ENCODE results near the gene RASGRP3.

The RASGRP3 gene

DNA sequence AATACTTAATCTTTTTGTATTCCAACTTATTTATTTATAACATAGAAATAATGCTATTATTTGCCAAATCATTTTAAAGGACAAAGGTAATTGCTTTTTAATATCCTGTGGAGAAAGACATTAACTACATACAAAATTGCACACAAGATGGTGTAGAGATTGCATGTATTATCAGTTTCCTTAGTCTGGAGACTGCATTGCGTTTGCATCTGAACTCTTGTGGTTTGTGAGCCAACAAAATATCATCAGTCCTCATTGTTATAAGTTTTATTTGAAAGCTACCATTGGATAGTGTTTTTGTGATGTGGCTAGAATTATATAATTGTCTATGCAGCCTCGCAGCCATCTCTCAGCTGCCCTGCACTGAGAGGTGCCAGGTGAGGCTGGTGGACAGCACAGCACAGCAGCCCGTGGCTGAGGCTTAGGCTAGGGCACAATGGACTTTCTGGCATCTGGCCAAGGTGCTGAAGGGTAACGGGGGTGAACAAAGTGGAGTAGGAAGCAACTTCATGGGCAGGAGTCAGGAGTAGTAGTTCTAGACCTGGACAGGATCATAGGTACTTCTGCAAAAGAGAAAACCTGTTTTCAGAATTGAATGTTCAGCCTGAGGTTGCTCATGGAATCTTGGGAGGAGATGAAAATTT lies 15.1 kb downstream of the RASGRP3 start:
- no peak for DNase-seq (ENCODE audit: low spot score)

DNA sequence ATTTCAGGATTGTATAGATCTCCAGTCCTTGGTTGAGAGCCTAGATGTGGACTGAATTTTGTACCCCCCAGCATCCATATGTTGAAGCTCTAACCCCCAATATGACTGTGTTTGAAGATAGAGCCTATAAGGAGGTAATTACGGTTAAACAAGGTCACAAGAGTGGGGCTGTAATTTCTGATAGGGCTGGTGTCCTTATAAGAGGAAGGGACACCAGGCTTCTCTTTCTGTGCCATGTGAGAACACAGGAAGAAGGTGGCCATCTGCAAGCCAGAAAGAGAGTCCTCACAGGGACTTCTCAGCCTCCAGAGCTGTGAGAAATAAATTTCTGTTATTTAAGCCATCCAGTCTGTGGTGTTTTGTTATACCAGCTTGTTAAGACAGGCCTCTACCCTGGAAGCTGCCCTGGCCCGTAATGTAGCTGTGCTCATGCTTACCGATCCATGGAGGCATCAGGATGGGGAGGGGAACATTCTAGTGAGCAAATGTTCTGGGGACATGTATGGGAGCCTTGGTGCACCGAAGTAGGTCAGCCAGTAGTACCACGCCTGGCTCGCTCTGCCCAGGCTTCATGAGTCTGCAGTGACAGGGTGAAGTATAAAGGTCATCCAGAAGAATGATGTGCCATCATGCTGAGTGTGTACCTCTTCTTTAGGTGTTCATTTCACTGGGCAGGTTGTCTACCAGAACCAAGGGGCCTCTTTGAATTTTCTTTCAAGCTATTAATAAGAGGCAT lies 16.1 kb downstream of the RASGRP3 start:
- DNase-seq (ENCODE audit: low spot score): no peak

DNA sequence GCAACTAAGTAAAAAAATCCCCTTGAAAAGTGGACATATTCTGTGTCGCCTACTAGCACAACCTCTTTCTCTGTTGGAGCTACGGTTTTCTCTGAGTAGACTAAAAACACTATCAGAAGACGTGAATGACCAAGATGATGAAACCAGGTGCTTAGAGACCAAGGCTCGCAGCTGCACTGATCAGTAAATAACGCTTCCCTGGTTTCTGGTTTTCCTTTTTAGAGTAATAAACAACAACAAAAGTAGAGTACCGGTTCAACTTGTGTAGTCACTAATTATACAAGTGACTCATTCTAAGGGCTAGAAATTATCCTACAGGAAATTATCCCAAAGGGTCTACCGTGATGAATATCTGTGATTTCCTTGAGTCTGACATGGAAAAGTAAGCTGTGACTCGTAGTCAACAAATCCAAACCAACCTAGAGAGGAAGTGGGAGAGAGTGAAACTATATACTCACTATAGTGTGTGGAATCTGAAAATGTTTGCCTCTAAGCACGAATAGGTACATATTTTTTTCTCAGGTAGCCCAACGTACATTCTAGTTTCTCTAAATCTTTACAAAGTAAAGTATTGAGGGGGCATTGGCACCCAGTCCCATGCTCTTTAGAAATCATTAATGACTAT lies 17.8 kb downstream of the RASGRP3 start:
- no peak for DNase-seq (ENCODE audit: low spot score)

DNA sequence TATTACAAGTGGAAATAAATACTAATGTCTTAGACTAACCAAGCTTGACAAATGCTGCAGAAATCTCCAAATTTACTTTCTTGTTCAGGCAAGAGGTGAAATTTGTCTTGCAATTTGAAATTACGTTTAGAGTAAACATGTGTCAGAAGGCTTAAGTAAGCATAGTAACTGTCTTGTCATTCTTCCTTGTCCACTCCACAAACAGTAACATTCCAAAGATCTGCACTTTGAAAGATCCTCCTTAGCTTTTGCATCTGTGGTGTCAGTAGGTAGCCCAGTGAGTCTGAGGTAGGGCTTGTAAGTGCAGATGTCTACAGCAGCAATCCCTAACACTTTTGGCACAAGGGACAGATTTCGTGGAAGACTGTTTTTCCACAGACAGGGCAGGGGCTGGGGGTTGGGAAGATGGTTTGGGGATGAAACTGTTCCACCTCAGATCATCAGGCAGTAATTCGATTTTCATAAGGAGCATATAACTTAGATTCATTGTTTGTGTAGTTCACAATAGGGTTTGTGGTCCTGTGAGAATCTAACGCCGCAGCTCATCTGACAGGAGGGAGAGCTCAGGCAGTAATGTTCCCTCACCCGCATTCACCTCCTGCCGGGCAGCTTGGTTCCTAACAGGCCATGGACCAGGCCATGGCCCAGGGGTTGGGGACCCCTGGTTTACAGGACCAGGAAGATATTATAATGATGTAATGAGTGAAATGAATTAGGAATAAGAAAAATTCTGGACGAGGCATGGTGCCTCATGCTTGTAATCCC lies 18.6 kb downstream of the RASGRP3 start:
- DNase-seq (ENCODE audit: low spot score): no peak

DNA sequence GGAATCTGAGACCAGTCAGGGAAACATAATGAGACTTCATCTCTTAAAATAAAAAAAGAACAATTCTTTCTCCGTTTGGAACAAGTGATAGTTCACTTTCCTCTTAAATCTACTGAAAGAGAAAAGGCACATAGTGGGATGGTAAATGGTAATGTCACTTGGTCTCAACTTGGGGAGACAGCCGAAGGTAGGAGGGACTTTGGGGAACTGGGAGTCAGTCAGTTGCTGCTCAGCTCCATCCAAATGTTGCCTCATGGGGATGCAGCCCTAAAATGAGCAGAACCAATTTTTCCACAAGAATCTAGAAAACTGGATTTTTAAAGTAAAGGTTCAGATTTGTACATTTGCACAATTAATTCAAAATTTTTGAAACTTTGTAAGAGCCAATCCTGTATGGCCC lies 19.2 kb downstream of the RASGRP3 start:
- no peak for DNase-seq (ENCODE audit: low spot score)

DNA sequence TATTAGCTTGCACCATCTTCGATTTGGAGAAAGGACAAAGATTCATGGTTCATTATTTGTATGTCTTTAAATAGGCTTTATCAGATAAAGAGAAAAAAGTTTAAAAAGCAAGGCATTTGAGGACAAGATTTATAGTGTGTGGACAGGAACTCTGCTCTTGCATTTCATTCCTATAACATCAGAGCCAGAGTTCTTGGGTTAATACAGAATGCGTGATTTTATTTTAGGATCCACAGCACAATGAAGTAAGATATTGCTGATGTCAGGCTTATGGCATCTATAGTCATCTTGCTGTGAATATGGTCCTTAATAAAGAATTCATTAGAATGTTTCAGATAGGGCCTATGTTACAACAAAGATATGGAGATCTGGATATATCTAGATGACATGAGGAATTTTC lies 19.7 kb downstream of the RASGRP3 start:
- DNase-seq (ENCODE audit: low spot score): no peak

DNA sequence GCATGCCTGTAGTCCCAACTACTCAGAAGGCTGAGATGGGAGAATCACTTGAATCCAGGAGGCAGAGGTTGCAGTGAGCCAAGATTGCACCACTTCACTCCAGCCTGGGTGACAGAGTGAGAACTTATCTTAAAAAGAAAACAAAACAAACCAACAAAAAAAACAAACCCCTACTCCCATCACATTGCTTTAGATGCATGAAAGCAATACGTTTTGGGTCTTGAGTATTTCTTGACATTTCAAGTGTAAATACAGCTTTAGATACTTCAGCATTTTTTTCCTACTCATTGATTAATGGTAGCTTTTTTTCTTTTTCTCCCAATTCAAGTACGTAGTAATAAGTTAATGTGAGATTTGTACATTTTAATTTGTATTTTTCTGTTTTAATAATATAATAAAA lies 20.3 kb downstream of the RASGRP3 start:
- DNase-seq (ENCODE audit: low spot score): no peak

DNA sequence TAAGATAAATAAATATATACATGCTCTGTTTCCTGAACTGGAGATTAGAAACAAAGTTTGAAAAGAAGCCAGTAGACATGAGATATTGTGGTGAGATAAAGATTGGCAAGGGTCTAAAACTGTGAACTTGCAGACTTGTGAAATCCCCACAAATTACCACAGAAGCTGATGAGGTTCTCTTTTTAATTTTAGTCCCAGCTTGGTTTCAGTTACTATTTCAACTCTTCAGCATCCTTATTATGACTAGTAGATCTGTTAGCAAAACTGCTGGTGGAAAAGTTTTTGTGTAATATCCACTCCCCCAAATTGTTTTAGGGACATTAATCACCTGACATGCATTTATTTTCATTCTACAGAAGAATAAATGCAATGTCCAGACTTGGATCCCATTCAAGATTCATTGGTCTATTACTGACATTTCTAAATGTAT lies 20.8 kb downstream of the RASGRP3 start:
- no peak for DNase-seq (ENCODE audit: low spot score)

DNA sequence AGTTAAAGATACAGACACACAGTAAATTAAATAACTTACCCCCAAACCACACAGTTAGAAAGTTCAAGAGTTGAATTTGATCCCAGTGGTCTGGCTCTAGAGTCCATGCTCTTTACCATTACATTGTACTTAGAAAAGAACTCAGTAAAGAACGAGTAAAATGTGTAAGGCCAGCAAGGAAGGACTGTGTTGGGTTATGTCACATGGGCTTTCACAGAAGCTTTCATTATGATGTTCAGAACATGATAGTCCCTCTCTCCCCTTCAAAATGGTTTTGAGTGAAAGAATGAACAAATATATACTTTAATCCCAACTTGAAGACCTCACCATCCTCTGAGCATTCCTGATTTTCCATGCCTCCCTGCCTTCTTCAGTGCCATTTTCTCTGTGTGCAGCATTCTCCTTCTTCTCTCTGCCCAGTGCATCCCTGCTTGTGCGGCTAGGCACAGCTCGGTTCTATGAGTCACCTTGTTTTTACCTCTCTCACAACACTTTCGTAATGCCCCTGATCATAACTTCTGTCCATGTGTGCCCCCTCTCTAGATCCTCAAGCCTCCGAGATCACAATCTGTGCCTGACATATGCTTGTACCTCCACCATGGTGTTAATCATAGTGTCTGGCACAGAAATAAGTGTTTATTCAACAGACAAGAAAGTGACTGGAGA lies 22.0 kb downstream of the RASGRP3 start:
- DNase-seq (ENCODE audit: low spot score): no peak

DNA sequence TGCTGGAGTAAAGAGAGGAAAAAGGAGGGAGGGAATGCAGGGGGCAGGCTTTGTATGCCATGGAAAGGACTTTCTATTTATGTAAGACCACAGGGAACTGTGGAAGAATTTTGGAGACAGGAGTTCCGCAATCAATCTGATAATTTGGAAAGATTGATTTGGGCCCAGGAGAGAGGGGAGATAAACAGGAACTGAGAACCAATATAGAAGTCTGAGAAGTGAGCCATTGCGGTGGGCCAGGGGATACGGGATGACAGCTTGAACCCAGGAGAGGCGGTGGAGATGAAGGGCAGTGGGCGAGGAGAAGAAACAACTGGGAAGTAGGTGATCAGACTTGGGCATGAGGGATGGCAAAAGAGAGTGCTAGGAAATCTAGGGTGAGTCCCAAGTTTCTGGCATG lies 23.7 kb downstream of the RASGRP3 start:
- no peak for DNase-seq (ENCODE audit: low spot score)

DNA sequence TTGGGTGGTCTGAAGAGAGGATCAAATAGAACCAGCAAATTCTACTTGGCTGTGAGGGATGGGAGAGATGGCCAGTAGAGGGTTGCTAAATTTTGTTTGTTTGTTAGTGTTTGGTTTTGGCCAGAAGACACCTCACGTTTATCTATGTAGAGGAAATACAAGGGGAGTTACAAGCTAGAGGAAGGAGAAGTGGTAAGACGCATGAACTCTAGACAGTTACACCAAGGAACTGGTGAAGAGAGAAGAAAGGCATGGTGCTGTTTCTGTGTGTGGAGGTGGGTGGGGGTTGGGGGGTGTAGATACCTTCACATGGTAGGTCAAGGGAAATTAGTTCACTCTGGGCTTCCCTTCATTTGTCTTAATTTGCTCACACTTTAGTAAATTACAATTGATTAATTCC lies 25.6 kb downstream of the RASGRP3 start:
- no peak for DNase-seq (ENCODE audit: low spot score)

DNA sequence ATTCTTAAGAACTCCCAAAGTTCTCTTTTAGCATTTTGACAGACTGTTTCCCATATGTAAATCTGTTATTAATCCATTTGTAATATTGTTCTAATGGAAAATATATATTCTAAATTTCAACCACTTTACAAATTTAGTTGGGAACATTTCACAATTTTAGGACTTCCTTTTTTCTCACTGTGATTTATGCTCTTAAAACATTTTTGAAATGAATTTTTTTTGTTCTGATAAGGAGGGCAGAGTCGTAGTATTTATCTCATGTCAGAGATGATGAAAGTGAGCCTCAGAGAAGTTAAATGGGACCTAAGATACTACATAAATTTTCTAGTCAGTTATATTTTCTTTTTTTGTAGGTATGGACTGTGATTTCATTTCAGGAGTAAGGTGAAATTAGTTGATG lies 26.6 kb downstream of the RASGRP3 start:
- no peak for DNase-seq (ENCODE audit: low spot score)

DNA sequence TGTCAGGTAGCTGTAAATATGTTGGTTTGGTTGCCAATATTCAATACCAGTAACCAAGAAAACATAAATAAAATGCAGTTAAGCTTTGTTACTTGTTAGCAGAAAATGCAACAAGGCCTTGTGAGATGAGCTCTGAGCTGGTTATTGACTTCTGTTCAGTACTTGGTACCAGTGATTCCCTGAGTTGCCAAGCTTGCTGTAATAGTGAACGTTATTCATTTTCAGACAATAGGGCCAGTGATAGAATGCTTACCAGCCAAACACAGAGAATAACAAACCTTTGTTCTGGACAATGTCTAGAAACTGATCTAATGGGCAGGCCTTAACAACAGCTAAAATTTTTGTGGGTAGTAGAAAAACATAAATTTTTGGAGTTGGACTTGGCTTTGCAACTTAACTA lies 29.5 kb downstream of the RASGRP3 start:
- peak; percentile 1 for DNase-seq (ENCODE audit: low spot score)

DNA sequence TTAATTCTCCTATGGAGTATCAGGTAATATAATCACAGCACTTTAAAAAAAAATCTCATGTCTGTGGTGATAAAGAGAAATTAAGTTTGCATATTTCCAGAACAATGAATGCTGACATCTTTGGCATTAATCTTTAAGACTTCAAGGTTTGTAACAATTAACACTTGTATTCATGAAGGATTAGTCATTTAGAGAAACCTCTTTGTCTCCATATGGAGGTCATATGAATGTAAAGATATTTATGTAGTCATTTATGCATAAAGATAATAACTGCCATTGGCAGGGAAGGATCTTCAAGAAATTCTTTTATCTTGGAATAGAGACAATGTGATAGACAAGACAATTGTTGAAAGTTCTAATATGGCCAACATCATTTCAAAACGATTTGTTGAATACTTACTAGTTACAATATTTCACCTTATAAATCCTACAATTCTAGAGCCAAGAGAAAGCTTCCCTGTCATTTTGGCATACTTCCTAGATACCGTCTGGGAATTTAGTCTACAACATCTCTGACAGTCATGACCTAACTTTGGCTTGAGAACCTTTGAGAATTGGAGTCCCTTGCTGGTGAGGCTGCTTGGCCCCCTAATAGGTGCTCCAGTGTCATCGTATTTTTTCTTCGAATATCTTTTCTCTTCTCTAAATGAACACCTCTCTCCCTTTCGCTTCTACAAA lies 33.6 kb downstream of the RASGRP3 start:
- no peak for DNase-seq (ENCODE audit: low spot score)

DNA sequence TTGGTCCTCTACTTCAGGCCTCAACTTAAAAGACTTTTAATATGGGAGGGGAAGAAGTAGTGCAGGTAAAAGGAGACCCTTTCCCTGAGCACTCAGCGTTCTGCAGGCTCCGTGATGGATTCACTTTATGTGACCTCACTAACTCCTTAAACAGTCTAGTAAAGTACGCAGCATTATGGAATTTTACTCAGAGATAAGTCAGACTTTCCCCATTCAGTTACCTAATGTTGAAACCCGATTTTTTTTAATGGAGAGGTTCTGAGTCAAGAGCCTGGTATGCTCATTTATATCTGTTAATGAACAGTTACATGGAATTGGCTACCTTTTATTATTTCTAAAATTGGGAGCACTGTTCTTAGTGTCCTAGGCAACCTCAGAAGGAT lies 34.1 kb downstream of the RASGRP3 start:
- no peak for DNase-seq (ENCODE audit: low spot score)

DNA sequence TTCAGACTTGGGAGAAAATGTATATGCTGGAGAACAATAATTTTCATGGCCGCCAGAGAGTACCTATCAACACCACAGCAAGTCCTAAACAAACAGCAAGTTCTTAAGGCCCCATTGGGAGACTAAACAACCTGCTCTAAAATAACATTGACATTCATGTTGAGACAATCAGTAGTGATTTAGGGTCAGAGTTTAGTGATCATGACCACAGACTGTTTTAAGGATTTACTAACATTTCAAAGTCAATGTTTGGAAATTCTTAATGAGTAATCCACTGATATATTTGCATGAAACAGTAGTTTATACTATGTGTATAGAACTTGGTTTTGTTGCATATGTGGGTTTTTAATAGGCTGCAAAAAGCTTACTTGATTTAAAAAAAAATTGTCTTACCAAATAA lies 34.7 kb downstream of the RASGRP3 start:
- DNase-seq (ENCODE audit: low spot score): no peak

DNA sequence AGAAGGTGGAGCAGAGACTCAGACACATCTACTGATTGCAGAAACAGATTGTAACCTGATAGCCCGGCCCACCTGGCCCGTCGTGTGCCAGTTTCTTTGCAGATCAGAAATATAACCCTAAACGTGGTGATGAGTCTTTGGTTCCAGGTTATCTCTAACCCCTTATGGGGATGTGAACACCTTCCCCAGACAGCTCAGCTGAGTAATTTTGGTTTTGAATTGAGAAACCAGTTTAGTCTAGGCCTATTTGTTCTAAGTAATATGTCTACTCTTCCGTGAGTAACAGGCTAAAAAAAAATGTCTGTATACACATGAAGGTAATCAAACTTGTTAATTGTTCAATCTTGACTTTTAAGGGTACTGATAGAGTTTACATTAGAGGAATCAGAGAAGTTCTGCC lies 35.7 kb downstream of the RASGRP3 start:
- DNase-seq (ENCODE audit: low spot score): no peak

DNA sequence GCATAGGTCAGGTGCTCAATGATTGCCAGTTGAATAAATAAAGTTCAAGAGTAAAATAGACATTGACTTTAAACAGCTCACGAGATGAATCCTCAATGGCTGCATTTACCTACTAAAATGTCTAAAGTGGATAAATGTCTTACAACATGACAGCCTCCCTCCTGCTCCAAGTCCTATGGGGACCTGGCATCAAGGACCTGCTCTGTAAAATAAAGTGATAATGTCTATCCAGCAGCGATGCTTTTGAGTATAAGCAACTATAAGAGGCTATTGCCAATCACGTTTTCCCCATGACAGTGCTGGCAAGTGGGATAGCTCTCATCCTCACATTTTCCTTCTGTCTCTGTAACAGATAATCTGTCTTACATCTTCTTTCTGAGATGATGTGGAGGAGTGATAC lies 37.0 kb downstream of the RASGRP3 start:
- no peak for DNase-seq (ENCODE audit: low spot score)

DNA sequence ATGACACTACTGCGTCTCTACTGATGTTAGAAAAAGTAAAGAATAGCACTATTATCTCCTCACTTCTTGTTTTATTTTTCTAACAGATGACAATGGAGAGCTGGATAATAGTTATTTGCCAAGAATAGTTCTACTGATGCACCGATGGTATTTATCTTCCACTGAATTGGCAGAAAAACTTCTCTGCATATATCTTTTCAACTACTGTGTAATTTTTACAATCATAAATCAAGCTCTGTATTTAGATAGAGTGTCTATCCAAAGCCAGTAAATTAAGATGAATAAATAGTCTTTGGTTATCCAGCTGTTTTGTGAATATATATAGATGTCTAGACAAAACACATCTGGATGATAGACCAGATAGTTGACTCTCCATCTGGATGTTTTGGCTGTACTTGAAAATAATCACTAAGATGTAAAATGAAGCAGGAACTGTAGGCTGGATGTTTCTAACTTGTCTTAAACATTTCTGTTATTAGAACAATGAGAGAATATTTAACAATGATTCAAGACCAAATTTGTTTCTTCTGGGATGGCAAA lies 40.1 kb downstream of the RASGRP3 start:
- DNase-seq (ENCODE audit: low spot score): no peak

DNA sequence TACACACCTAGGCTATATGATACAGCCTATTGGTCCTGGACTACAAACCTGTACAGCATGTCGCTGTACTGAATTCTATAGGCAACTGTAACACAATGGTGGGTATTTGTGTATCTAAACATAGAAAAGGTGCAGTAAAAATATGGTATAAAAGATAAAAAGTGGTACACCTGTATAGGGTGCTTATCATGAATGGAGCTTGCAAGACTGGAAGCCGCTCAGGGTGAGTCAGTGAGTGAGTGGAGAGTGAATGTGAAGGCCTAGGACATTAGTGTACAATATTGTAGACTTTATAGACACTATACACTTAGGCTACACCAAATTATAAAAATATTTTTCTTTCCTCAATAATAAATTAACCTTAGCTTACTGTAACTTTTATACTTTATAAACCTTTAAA lies 41.8 kb downstream of the RASGRP3 start:
- DNase-seq (ENCODE audit: low spot score): no peak

DNA sequence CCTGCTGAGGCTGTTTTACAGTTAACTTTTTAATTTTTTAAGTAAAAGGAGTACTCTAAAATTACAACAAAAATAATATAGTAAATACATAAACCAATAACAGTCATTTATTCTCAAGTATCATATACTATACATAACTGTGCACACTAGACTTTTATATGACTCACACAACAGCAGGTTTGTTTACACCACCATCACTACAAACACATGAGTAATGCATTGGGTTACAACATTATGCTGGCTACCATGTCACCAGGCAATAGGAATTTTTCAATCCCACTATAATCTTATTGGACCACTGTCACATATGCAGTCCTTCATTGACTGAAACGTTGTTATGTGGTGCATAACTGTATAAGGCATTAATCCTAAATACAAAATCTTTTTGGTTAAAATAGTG lies 42.5 kb downstream of the RASGRP3 start:
- no peak for DNase-seq (ENCODE audit: low spot score)

Measured in cerebellar cortex (tissue), 1 donor.